ENCODE measurements around the gene NDUFAF7. TPM values are rescaled to one million over a fixed set of nuclear protein-coding genes. Genes with fewer than 3 reads are reported as not detected.
"Not testable (repeated sequence)": the region's sequence is repeated elsewhere in the genome, so short reads cannot be mapped to it uniquely, and the experiment has no call there.

NDUFAF7 gene
- total and polyA plus RNA-seq, 10 of the 15 experiments (the other 5 are each of a cell fraction or from before 2014, with no cell fraction given) = 16.6 to 39.5 (median 24.3) TPM

- TF ChIP-seq PRDM15 (CRISPR knock-in tag; IDR thresholded peaks at IDR 0.05) (no peak), NFXL1 (IDR thresholded peaks at IDR 0.05; ENCODE audit: borderline replicate concordance) (no peak), PKNOX1 (IDR thresholded peaks at IDR 0.05) (no peak), POU2F2 (IDR thresholded peaks at IDR 0.05; ENCODE audit: borderline replicate concordance, low read depth, low read length) (no peak), ZNF24 (IDR thresholded peaks at IDR 0.05) (no peak)
These were observed 60.2 kb downstream of the NDUFAF7 start (continued) for GRCh38 chr2:37291680-37292079.

- intact Hi-C loops (cut with micrococcal nuclease; ENCODE audit: unreplicated experiment); ATAC-seq; SMC1A ChIA-PET (ENCODE audit: uncharacterized antibody, unreplicated experiment); H3K4me3 ChIP-seq; H2AFZ ChIP-seq (ENCODE audit: control insufficient read depth, low read depth, low read length); H3K4me1 ChIP-seq (ENCODE audit: control insufficient read depth, insufficient read depth, low read length); CTCF ChIA-PET; in situ Hi-C loops (cut with MboI); H3K9ac ChIP-seq (ENCODE audit: control insufficient read depth, insufficient read depth, low read length); FAIRE-seq; H3K27ac ChIP-seq (ENCODE audit: control insufficient read depth, insufficient read depth); H3K79me2 ChIP-seq (ENCODE audit: control insufficient read depth, insufficient read depth, low read length); H3K9me3 ChIP-seq (replicated peaks; ENCODE audit: control insufficient read depth, insufficient read depth, low read length); RAD21 ChIA-PET (ENCODE audit: unreplicated experiment); H3K36me3 ChIP-seq (ENCODE audit: control insufficient read depth in 2 of 2, insufficient read depth in 2 of 2, low read length in 1 of 2); DNase-seq (ENCODE audit: low read depth, low spot score); H3K27me3 ChIP-seq (replicated peaks in 1 of 2; ENCODE audit: control insufficient read depth in 2 of 2, insufficient read depth in 2 of 2, low read length in 1 of 2); BruUV-seq (replicated peaks); H3K4me2 ChIP-seq (ENCODE audit: control insufficient read depth, insufficient read depth); POLR2A ChIA-PET; H4K20me1 ChIP-seq (ENCODE audit: control insufficient read depth, insufficient read depth): not testable (repeated sequence)
- 97% methylated on average over 2 of the region's 2 CpGs for WGBS (ENCODE audit: insufficient coverage, insufficient replicate concordance, low lambda C conversion rate, missing lambda C conversion rate)
These were observed 63.4 kb downstream of the NDUFAF7 start for GRCh38 chr2:37294858-37295257.
